ENCODE measurements around the gene CLCN1. TPM values are rescaled to one million over a fixed set of nuclear protein-coding genes. Genes with fewer than 3 reads are reported as not detected.

CLCN1 gene
- total RNA-seq: under 1 TPM in 2 of 4 donors, not detected in 2; 0.24 to 0.79 TPM

GRCh38 chr7:143315776-143316175 lies at the start of gene CLCN1:
Gene CLCN1, plus strand, starts transcription at chr7:143316111. Its CDS starts 102 bp downstream, at chr7:143316213.
- TF ChIP-seq, protein P1, sequence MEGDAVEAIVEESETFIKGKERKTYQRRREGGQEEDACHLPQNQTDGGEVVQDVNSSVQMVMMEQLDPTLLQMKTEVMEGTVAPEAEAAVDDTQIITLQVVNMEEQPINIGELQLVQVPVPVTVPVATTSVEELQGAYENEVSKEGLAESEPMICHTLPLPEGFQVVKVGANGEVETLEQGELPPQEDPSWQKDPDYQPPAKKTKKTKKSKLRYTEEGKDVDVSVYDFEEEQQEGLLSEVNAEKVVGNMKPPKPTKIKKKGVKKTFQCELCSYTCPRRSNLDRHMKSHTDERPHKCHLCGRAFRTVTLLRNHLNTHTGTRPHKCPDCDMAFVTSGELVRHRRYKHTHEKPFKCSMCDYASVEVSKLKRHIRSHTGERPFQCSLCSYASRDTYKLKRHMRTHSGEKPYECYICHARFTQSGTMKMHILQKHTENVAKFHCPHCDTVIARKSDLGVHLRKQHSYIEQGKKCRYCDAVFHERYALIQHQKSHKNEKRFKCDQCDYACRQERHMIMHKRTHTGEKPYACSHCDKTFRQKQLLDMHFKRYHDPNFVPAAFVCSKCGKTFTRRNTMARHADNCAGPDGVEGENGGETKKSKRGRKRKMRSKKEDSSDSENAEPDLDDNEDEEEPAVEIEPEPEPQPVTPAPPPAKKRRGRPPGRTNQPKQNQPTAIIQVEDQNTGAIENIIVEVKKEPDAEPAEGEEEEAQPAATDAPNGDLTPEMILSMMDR (IDR thresholded peaks at IDR 0.05): no peak
- DNase-seq (ENCODE audit: low spot score) (no peak), ATAC-seq (ENCODE audit: low FRiP score) (no peak)

GRCh38 chr7:143269251-143269650 lies 46.7 kb upstream of the CLCN1 start:
- TF ChIP-seq, protein P1 (IDR thresholded peaks at IDR 0.05): no peak
- DNase-seq (ENCODE audit: low spot score): no peak
- ATAC-seq (ENCODE audit: low FRiP score): no peak

DNA sequence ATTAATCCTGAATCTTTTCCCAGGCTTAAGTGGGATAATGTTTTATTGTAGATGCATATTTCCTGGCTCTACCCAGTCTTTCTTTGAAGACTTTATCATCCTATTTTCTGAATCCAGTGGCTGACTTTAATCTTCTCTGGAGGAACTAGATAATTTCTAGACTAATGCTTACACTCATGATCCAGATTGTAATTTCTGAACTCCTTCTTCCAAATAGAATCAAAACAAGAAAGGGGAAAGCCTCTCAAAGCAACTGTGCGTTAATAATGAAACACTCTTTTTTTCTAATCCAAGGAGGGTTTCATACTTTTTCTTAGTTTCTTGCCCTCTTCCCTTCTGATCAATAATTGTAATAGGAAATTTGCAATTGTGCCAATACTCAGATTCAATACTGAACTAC lies 44.7 kb upstream of the CLCN1 start:
- DNase-seq (ENCODE audit: low spot score) (no peak), ATAC-seq (ENCODE audit: low FRiP score) (no peak)
- TF ChIP-seq, protein P1 (IDR thresholded peaks at IDR 0.05): no peak

- TF ChIP-seq, protein P1 (IDR thresholded peaks at IDR 0.05): no peak
- DNase-seq (ENCODE audit: low spot score) (no peak), ATAC-seq (ENCODE audit: low FRiP score) (no peak)
These were observed 43.0 kb upstream of the CLCN1 start for GRCh38 chr7:143272871-143273270.

DNA sequence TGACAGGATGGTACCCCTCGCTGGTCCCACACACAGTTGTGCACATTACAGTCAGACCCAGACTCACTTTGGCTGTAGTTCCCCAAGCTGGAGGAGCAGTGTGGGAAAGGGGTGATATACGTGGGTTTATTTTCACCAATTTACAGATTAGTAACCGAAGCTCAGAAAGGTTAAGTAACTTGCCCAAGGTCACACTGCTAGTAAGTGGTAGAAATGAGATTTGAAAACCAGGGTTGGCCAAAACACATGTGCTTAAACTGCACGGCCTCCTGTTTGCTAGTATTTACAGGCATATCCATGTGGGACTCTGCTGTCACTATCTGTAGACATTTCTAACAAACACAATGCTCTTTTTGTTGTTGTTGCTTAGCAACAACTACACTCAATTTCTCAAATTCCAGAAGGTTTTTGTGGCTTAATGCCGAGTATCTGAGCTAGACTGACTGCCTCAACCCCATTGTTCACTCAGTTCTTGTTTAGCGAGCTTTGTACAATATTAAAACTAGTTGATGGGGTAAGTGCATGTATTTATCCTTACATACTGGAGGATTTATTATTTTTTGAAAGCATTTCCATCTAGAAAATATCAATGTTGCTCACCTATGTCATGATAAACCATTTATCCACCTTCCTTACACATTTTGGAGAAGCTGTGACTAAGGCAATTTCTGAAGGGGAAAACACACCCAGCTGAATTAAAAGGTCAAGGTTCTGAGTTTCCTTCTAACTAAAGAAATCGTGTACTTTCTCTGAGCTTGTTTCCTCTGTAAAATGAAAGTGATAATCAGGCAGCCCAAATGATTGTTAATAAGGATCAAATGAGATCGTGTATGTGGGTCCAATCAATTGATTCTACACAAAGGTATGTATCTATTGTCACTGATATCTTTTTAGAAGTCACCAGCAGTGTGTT lies 36.5 kb upstream of the CLCN1 start:
- no peak for DNase-seq (ENCODE audit: low spot score)
- no peak for ATAC-seq (ENCODE audit: low FRiP score)
- TF ChIP-seq, protein P1 (IDR thresholded peaks at IDR 0.05): no peak

- TF ChIP-seq, protein P1 (IDR thresholded peaks at IDR 0.05): no peak
- no peak for DNase-seq (ENCODE audit: low spot score)
- no peak for ATAC-seq (ENCODE audit: low FRiP score)
These were observed 35.8 kb upstream of the CLCN1 start for GRCh38 chr7:143280160-143280559.

GRCh38 chr7:143280566-143280965 lies 35.3 kb upstream of the CLCN1 start:
- TF ChIP-seq, protein P1 (IDR thresholded peaks at IDR 0.05): no peak
- ATAC-seq (ENCODE audit: low FRiP score) (no peak), DNase-seq (ENCODE audit: low spot score) (no peak)

Data from omental fat pad (tissue), 4 donors.